Nephron (organoid): ENCODE results near the gene SND1.

Experiments used
- H3K27ac Mint-ChIP-seq, 3 experiments: 2 replicates each; pipeline ENCODE4 v1.8.0; 2020; ENCODE audit warnings: mixed read lengths in 3 of 3, mild to moderate bottlenecking in 2 of 3, moderate library complexity in 1 of 3
- H3K27me3 Mint-ChIP-seq: 2 replicates; pipeline ENCODE4 v1.8.0; 2021; ENCODE audit warnings: low read depth, mild to moderate bottlenecking, moderate library complexity, mixed read lengths
- H3K36me3 Mint-ChIP-seq: 2 replicates; pipeline ENCODE4 v1.8.0; 2020; ENCODE audit warnings: low read depth, mixed read lengths
- H3K4me1 Mint-ChIP-seq: 2 replicates; pipeline ENCODE4 v1.8.0; 2020; ENCODE audit warnings: mixed read lengths
- H3K4me3 Mint-ChIP-seq, 3 experiments: 2 replicates each; pipeline ENCODE4 v1.8.0; 2020; ENCODE audit warnings: mild to moderate bottlenecking in 3 of 3, mixed read lengths in 3 of 3, moderate library complexity in 2 of 3
- H3K9me3 Mint-ChIP-seq: 2 replicates; pipeline ENCODE4 v1.8.0; 2020; ENCODE audit warnings: mixed read lengths
- TF ChIP-seq, protein P1 (sequence below), 3 experiments: fragments of 200-600 bp; sonication (generic); IDR thresholded peaks; one replicate each; pipeline ENCODE4 v1.5.0; 2021; ENCODE audit warnings: antibody characterized with exemption in 3 of 3; ENCODE audit not compliant: unreplicated experiment in 3 of 3

Gene SND1

DNA sequence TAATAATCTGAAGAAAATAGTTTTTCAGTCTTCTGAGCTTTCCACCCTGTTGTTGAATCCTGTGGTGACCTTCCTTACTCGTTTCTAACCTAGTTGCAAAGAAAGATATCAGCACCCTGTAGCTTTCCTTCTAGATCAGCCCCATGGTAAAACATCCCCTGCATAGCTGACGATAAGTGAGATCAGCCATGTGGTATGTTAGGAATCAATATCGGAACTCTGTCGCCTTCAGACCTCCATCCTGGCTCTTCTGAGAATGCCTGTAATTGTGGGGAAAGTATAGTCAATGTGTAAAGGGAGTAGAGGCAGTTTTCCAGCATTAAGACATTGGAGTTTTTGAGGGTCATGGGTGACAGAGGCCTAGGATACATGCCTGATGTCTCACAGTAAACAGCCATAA, 227.4 kb downstream of the SND1 start:
- TF ChIP-seq, protein P1, sequence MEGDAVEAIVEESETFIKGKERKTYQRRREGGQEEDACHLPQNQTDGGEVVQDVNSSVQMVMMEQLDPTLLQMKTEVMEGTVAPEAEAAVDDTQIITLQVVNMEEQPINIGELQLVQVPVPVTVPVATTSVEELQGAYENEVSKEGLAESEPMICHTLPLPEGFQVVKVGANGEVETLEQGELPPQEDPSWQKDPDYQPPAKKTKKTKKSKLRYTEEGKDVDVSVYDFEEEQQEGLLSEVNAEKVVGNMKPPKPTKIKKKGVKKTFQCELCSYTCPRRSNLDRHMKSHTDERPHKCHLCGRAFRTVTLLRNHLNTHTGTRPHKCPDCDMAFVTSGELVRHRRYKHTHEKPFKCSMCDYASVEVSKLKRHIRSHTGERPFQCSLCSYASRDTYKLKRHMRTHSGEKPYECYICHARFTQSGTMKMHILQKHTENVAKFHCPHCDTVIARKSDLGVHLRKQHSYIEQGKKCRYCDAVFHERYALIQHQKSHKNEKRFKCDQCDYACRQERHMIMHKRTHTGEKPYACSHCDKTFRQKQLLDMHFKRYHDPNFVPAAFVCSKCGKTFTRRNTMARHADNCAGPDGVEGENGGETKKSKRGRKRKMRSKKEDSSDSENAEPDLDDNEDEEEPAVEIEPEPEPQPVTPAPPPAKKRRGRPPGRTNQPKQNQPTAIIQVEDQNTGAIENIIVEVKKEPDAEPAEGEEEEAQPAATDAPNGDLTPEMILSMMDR (IDR thresholded peaks at IDR 0.05; ENCODE audit: unreplicated experiment in 3 of 3) = no peak
- Mint-ChIP-seq H3K27ac (no peak overlapping the region), H3K4me1 (peaks cover 7% of the 10 kb centered on the region), H3K9me3 (no peaks in the 10 kb centered on the region), H3K4me3 (no peak overlapping the region), H3K27me3 (no peaks in the 10 kb centered on the region), H3K36me3 (peaks cover under 1% of the 10 kb centered on the region)

- TF ChIP-seq, protein P1 (IDR thresholded peaks at IDR 0.05; ENCODE audit: unreplicated experiment in 3 of 3) = no peak
- Mint-ChIP-seq H3K9me3 (no peaks in the 10 kb centered on the region), H3K27ac (no peak overlapping the region), H3K4me1 (peaks cover 11% of the 10 kb centered on the region), H3K4me3 (no peak overlapping the region), H3K36me3 (peaks cover 3% of the 10 kb centered on the region), H3K27me3 (no peaks in the 10 kb centered on the region)
Measured at GRCh38 chr7:127879942-127880341, 227.9 kb downstream of the SND1 start.

GRCh38 chr7:127880454-127880853, 228.5 kb downstream of the SND1 start:
- Mint-ChIP-seq H3K9me3 (no peaks in the 10 kb centered on the region), H3K4me3 (no peak overlapping the region), H3K27me3 (no peaks in the 10 kb centered on the region), H3K27ac (no peak overlapping the region), H3K36me3 (peaks cover 3% of the 10 kb centered on the region), H3K4me1 (peaks cover 15% of the 10 kb centered on the region)
- TF ChIP-seq, protein P1 (IDR thresholded peaks at IDR 0.05; ENCODE audit: unreplicated experiment in 3 of 3) = no peak

GRCh38 chr7:127881564-127881963, 229.6 kb downstream of the SND1 start:
- no peaks in the 10 kb centered on the region for H3K9me3 Mint-ChIP-seq
- no peak overlapping the region for H3K4me3 Mint-ChIP-seq
- H3K4me1 Mint-ChIP-seq = peaks cover 22% of the 10 kb centered on the region
- no peaks in the 10 kb centered on the region for H3K27me3 Mint-ChIP-seq
- TF ChIP-seq, protein P1 (IDR thresholded peaks at IDR 0.05; ENCODE audit: unreplicated experiment in 3 of 3) = no peak
- H3K27ac Mint-ChIP-seq = no peak overlapping the region
- H3K36me3 Mint-ChIP-seq = peaks cover 3% of the 10 kb centered on the region

DNA sequence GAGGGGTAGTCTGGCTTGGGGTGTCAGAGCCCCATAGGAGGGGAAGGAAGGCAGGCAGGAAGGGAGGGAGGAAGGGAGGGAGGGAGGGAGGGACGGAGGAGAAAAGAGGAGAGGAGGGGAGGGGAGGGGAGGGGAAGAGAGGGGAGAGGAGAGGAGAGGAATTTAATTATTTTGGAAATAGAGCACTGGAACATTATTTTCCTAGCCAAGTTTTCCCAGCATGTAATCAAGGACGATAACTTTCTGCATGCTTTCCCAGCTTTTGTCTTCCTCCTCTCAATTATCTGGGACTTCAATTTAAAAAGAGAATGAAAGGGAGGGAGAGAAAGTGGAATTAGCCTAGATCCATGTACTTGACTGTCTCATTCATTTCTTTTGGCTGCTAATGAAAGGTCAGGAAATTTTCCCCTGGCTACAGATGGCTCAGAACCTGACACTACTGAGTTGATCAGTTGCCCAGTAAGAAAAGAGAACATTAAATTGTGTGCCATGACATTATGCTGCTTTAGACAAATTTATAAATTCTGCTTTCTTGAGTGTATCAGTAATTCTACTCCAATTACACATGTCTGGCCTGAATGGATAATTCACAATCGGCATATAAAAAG, 230.4 kb downstream of the SND1 start:
- Mint-ChIP-seq H3K36me3 (peaks cover 5% of the 10 kb centered on the region), H3K4me3 (no peak overlapping the region), H3K27ac (no peak overlapping the region), H3K9me3 (no peaks in the 10 kb centered on the region), H3K4me1 (peaks cover 27% of the 10 kb centered on the region), H3K27me3 (no peaks in the 10 kb centered on the region)
- TF ChIP-seq, protein P1 (IDR thresholded peaks at IDR 0.05; ENCODE audit: unreplicated experiment in 3 of 3) = no peak

DNA sequence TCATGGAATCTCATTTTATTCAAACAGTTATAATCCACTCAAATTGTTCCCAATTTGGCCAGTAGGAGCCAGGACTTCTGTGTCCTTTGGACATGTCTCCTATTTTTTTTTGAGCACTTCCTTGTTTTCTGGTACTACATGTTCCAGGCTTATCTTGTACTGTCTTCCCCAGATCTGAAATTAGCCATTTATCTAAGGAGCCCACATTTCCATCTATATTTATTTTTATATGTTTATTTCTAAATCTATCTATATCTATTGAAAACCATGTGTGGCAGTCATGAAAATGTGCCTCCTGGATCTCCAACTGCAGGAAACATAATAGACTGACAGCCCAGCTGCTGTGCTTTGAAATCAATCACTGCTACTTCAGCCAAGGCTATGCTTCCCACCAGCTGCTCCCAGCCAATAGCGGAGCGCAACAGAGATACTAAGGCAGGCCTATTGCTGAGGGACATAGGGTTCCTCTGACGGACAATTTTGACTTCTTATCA, 232.1 kb downstream of the SND1 start:
- Mint-ChIP-seq H3K27ac (no peak overlapping the region), H3K36me3 (peaks cover 9% of the 10 kb centered on the region), H3K9me3 (no peaks in the 10 kb centered on the region), H3K4me3 (no peak overlapping the region), H3K4me1 (peaks cover 27% of the 10 kb centered on the region), H3K27me3 (no peaks in the 10 kb centered on the region)
- TF ChIP-seq, protein P1 (IDR thresholded peaks at IDR 0.05; ENCODE audit: unreplicated experiment in 3 of 3) = no peak
